GM18505 (cell line): ENCODE results near the gene TOMM70.

Experiments
- ATAC-seq: cut with Tn5 transposase; IDR thresholded peaks from one replicate; pipeline ENCODE4 v1.9.1; 2021; ENCODE audit not compliant: unreplicated experiment
- POLR2A ChIP-seq: IDR thresholded peaks from 4 replicates; pipeline ENCODE4 v1.6.1; 2011; ENCODE audit warnings: borderline replicate concordance; ENCODE audit not compliant: insufficient read depth, insufficient read length; ENCODE audit errors: extremely low read depth

Gene TOMM70

GRCh38 chr3:100402891-100403290, 2.0 kb upstream of the TOMM70 start:
- ATAC-seq: no peak
- TF ChIP-seq POLR2A: no peak

DNA sequence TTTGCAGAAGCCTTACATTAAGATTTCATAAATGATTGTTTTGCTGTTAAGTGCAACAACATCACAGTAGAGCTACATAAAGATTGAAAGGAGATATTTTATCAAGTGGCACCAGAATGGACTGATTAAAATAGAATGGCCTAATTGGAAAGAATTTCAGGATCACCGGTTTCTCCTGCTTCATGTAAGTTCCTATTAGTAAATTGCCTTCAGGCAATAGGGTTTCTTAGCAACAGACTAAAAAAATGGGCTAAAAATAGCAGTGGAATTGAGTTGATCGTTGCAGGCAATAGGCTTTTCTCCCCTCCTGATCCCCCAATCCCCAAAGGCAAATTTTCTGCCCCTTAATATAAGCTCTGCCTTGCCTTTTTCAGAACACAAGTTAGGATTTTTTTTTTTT, 1.4 kb upstream of the TOMM70 start:
- no peak for ATAC-seq
- no peak for TF ChIP-seq POLR2A

- no peak for TF ChIP-seq POLR2A
- ATAC-seq: peak; percentile 15
Measured at GRCh38 chr3:100401674-100402041, 769 bp upstream of the TOMM70 start.

- ATAC-seq: peak; percentile 22
- TF ChIP-seq POLR2A: no peak
Measured at GRCh38 chr3:100400419-100400779, 490 bp downstream of the TOMM70 start.

DNA sequence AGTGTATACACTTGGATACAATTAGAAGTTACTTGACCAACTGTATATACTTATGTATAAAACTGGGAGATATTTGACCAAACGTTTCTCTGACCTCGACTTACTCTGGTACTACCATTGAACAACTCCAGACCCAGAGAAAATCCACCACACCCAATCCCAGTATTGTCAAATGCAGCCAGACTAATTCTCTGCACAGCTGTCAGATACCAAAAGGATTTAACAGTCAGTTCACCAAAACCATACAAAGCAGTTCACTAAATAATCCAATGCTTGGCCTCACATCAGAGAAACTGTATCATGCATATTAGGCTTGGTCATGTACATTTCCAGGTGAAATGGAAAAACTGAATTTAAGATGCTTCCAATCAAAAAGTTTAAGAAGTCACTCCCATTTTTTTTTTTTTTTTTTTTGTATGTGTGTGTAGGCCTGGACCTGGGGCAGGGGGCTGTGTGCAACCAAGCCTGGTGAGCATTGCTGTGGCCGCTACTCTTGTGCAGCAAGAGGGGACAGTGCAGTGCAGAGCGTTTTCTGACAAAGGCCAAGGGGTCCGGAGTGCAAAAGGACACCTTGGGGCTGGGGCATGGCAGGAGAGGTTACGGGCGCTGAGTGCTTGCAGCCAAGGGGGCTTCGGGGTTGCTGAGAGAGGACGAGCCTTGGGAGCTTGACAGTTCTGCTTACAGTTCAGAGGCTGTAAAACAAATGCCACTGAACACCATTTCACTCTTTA, 1.4 kb downstream of the TOMM70 start:
- no peak for TF ChIP-seq POLR2A
- no peak for ATAC-seq

GRCh38 chr3:100396967-100397366, 3.9 kb downstream of the TOMM70 start:
- TF ChIP-seq POLR2A: no peak
- ATAC-seq: no peak

DNA sequence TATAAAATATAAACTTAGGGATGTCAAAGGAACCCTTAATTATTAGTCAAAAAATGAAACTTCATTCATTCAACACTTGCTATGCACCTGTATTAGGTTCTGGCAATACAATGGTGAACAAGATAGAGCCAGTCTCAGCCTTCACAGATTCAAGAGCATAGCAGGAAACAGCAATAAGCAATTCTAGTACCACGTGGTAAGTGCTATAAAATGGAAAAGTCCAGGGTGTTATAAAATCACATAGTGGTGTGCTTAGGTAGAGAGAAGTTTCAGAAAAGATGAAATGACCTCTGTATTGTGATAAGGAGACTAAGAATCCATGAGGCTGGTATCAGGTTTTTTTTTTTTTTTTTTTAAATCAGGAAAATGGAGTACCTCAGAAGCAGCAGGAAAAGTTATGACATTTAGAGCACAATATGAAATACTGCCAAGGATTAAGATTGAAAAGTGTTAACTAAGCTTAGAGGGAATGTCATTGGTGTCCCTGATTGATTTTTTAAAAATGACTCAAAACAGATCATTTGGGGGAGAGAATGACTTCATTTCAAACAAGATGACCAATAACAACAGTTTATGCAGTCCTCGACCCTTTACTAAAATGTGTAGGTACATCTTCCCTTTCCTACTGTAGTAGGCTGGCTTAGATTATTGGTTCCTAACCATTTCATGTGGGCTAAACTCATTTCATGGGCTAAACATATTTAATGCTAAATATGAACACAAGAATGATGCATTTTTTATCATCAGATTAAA, 5.0 kb downstream of the TOMM70 start:
- TF ChIP-seq POLR2A: no peak
- ATAC-seq: no peak

GRCh38 chr3:100389025-100389424, 11.9 kb downstream of the TOMM70 start:
- no peak for ATAC-seq
- no peak for TF ChIP-seq POLR2A

DNA sequence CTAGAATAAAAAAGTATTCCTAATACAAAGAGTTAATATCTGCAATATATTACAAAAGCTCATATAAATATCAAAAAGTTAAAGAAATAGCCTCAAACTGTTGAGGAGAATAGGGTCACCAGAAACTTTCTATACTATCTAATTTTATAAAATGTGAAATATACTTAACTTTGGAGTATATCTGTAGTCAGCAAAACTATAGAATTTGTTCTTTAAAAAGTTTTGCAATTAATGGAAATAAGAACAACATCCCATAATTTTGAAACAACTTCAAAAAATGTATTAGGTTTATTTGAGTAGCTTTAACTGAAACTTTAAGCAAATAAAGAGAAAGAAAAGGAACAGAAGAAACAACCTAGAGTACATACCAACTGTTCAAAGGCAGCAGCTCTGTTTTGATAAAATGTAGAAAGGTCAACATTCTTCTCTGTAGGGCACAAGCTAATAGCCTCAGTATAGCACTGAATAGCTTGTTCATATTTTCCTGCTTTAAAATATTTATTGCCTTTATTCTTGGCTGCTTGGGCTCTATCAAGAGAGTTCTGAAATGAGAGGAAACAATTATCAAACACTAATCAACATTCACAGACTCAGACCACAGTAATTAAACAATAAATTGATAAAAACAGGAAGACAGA, 14.3 kb downstream of the TOMM70 start:
- no peak for TF ChIP-seq POLR2A
- ATAC-seq: no peak

GRCh38 chr3:100384733-100385525, 16.0 kb downstream of the TOMM70 start:
- TF ChIP-seq POLR2A: no peak
- no peak for ATAC-seq

DNA sequence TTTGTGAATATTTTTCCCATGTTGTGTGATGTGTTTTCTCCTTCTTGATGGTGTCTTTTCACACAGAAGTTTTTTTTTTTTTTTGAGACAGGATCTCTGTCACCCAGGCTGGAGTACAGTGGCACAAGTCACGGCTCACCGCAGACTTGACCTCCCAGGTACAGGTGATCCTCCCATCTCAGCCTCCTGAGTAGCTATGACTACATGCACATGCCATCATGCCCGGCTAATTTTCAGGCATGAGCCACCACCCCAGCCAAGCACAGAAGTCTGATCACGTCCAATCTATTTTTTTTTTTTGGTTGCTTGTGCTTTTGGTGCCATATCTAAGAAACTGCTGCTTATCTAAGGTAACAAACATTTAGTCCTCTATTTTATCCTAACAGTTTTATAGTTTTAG, 24.6 kb downstream of the TOMM70 start:
- ATAC-seq: no peak
- no peak for TF ChIP-seq POLR2A

- no peak for ATAC-seq
Measured at GRCh38 chr3:100374521-100374920, 26.4 kb downstream of the TOMM70 start.

DNA sequence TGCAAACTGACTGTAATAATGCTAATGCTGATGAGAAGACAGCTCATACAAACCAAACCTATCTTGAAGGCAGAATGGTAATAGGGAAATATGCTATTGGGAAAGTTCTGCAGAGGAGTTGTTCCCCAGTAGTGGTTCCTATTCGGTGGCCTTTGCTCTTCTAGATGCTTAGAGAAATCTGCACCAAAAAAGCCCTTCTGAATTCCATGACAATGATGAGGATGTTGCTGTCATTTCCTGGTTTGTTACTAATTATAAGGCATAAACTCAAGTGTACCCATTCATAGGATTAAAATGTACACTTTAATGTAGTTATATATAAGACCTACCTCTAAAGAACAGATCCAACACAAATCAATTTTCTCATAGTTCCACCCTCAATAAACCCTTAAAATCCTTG, 30.1 kb downstream of the TOMM70 start:
- ATAC-seq: no peak
- TF ChIP-seq POLR2A: no peak

More at GRCh38 chr3:100374521-100374920, 26.4 kb downstream of the TOMM70 start:
- no peak for TF ChIP-seq POLR2A
